Kidney (tissue), 14 donors: ENCODE results near the gene CHST7. TPM values are rescaled to one million over a fixed set of nuclear protein-coding genes. Genes with fewer than 3 reads are reported as not detected.
A peak's percentile ranks its signal among the peaks of the same experiment; 100 is the strongest.
"Not testable (repeated sequence)": the region's sequence is repeated elsewhere in the genome, so short reads cannot be mapped to it uniquely, and the experiment has no call there.

Experiments used
- DNase-seq, 5 donors: peaks; one replicate each; pipeline ENCODE4 v3.0.0-alpha.2; 2013 to 2020
- FAIRE-seq: peaks from 2 replicates; lab custom pipeline; 2012; peaks lifted over from hg19 to GRCh38; lab: Jason Lieb, UNC
- H3K27ac ChIP-seq, 2 donors: one replicate each; pipeline ENCODE4 v1.7.0; 2013; ENCODE audit warnings: low read depth in 2 of 2, low read length in 2 of 2, inconsistent platforms in 1 of 2
- H3K27me3 ChIP-seq: one replicate; pipeline ENCODE4 v1.7.1; 2013; ENCODE audit warnings: low read length, inconsistent platforms; ENCODE audit not compliant: control insufficient read depth, insufficient read depth
- H3K36me3 ChIP-seq, 3 donors: one replicate each; pipeline versions ENCODE4 v1.7.0 to v1.7.1; 2013; ENCODE audit warnings: low read length in 3 of 3, control low read depth in 1 of 3, inconsistent platforms in 1 of 3; ENCODE audit not compliant: insufficient read depth in 3 of 3, control insufficient read depth in 2 of 3
- H3K4me1 ChIP-seq, 3 donors: one replicate each; pipeline versions ENCODE4 v1.7.0 to v1.7.1; 2013; ENCODE audit warnings: low read length in 3 of 3, inconsistent platforms in 1 of 3, low read depth in 1 of 3; ENCODE audit not compliant: control insufficient read depth in 2 of 3, insufficient read depth in 2 of 3
- H3K4me3 ChIP-seq, 3 donors: one replicate each; pipeline versions ENCODE4 v1.7.0 to v1.8.1; 2013; ENCODE audit warnings: low read length in 3 of 3, control low read depth in 1 of 3, inconsistent platforms in 1 of 3
- H3K9ac ChIP-seq, 3 donors: one replicate each; pipeline versions ENCODE4 v1.7.0 to v1.7.1; 2013; ENCODE audit warnings: low read length in 3 of 3, control low read depth in 1 of 3, inconsistent platforms in 1 of 3
- H3K9me3 ChIP-seq, 3 donors: one replicate each; pipeline versions ENCODE4 v1.7.0 to v1.7.1; 2013; ENCODE audit warnings: low read length in 3 of 3, control low read depth in 1 of 3, inconsistent platforms in 1 of 3; ENCODE audit not compliant: control insufficient read depth in 2 of 3, insufficient read depth in 1 of 3
- intact Hi-C: fragments of 100-400 bp; cut with DNase I; formaldehyde crosslinking; loops from one replicate; pipeline ENCODE4 v1.11.1; 2022
- polyA plus RNA-seq: library from polyadenylated mRNA; stranded (reverse); fragments of 350-450 nt; fragmentation: Illumina TruSeq; extraction: RNeasy Lipid Tissue Mini Kit (QIAGEN cat#74804); gene quantifications from one replicate; pipeline ENCODE4 v1.2.3, GENCODE V29; 2014; ENCODE audit warnings: low read depth, low replicate concordance; ENCODE audit not compliant: insufficient read depth
- total RNA-seq: library from RNA; stranded (reverse); fragmentation: NEBNext Ultra II Directional; extraction: Animal tissue kit (Norgen Biotek cat#: 25700); gene quantifications from one replicate; pipeline ENCODE4 v1.2.1, GENCODE V29; 2021
- TF ChIP-seq, protein P1 (sequence below): IDR thresholded peaks from 3 replicates; pipeline ENCODE4 v1.5.1; 2012; ENCODE audit warnings: mild to moderate bottlenecking, moderate library complexity, borderline replicate concordance; ENCODE audit not compliant: insufficient read depth; ENCODE audit errors: extremely low read depth
- donor health status: control.
- donor health status: control.
- donor health status: control.
- donor health status: control.
- donor health status: control.
- donor health status: DM: yes; HTN: yes; CAD: no.
- donor health status: Normal renal cell carcinoma (clear cell type).

The CHST7 gene
- total and polyA plus RNA-seq, 2 donors from 2014 or later = 2.0 to 9.0 TPM

DNA sequence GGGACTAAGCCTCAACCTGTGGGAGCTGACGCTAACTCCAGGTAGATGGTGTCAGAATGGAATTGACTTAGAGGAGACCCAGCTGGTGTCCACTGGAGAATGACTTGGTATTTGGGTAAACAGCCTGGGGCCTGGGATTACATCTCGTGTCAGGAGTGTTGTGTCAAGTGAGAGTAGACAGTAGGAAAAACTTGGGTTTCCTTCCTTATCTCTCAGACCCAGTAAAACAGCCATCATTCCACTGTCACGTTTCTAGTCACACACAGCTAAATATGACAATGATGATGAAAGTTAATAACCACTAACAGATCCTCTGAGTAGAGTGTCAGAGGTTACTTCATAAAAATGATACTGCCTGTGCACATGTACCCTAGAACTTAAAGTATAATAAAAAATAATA lies 42.1 kb upstream of the CHST7 start:
- Histone ChIP-seq H3K27ac (no peak overlapping the region), H3K9ac (no peak overlapping the region), H3K27me3 (no peaks in the 10 kb centered on the region), H3K36me3 (no peaks in the 10 kb centered on the region), H3K4me1 (no peaks in the 10 kb centered on the region), H3K9me3 (no peaks in the 10 kb centered on the region), H3K4me3 (no peak overlapping the region)
- TF ChIP-seq, protein P1, sequence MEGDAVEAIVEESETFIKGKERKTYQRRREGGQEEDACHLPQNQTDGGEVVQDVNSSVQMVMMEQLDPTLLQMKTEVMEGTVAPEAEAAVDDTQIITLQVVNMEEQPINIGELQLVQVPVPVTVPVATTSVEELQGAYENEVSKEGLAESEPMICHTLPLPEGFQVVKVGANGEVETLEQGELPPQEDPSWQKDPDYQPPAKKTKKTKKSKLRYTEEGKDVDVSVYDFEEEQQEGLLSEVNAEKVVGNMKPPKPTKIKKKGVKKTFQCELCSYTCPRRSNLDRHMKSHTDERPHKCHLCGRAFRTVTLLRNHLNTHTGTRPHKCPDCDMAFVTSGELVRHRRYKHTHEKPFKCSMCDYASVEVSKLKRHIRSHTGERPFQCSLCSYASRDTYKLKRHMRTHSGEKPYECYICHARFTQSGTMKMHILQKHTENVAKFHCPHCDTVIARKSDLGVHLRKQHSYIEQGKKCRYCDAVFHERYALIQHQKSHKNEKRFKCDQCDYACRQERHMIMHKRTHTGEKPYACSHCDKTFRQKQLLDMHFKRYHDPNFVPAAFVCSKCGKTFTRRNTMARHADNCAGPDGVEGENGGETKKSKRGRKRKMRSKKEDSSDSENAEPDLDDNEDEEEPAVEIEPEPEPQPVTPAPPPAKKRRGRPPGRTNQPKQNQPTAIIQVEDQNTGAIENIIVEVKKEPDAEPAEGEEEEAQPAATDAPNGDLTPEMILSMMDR = no peak
- FAIRE-seq (no peak), DNase-seq (no peak)
- intact Hi-C loops = no loop called here

DNA sequence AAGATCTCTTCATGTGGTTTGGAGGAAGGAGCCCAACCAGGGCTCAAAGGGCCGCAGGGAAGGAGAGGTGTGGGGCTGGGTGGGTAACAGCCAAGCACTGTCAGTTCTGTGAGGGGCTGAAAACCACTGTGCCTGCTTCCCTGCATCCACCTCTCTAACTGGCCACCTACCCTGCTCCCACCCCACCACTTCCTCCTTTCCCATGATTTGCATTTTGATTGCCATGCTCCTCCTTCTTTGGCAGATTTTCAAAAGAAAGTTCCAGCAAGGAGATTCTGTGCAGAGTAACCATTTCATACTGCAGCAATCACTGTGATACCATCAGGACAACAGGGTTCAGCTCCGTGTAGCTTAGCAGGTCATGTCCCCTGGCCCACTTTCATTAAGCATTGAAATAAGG lies 30.1 kb upstream of the CHST7 start:
- TF ChIP-seq, protein P1 = no peak
- H3K4me3 ChIP-seq = no peak overlapping the region
- FAIRE-seq = no peak

DNA sequence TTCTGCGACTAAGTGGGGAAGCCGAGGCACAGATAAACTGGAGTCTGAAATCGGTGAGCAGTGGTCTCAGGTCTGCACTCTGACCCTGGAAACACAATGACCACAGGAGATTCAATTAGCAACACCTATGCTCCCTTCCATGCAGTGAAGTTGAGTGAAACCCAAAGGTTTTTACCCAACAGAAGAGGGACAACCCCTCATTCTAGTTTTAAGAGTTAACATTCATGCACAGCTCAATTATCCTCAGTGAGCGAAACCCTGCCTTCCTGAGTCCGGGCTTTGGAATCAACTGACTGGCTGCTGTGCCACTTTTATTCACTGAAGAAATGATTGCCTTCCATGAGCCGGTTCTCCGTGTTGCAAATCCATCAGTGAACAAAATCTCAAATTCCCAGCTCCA lies 29.0 kb upstream of the CHST7 start:
- peak overlapping the region; percentile 80 to 84 (median 82) for H3K4me3 ChIP-seq
- intact Hi-C loops, FAIRE-seq: not testable (repeated sequence)

More for the DNA sequence above, 30.1 kb upstream of the CHST7 start:
- H3K36me3 ChIP-seq = no peaks in the 10 kb centered on the region
- no peaks in the 10 kb centered on the region for H3K9me3 ChIP-seq
- H3K4me1 ChIP-seq = peaks cover 0 to 6% (median 2%) of the 10 kb centered on the region in 3 donors
- H3K27me3 ChIP-seq = no peaks in the 10 kb centered on the region
- intact Hi-C loops = no loop called here
- H3K9ac ChIP-seq = no peak overlapping the region
- no peak for DNase-seq
- H3K27ac ChIP-seq = no peak overlapping the region

DNA sequence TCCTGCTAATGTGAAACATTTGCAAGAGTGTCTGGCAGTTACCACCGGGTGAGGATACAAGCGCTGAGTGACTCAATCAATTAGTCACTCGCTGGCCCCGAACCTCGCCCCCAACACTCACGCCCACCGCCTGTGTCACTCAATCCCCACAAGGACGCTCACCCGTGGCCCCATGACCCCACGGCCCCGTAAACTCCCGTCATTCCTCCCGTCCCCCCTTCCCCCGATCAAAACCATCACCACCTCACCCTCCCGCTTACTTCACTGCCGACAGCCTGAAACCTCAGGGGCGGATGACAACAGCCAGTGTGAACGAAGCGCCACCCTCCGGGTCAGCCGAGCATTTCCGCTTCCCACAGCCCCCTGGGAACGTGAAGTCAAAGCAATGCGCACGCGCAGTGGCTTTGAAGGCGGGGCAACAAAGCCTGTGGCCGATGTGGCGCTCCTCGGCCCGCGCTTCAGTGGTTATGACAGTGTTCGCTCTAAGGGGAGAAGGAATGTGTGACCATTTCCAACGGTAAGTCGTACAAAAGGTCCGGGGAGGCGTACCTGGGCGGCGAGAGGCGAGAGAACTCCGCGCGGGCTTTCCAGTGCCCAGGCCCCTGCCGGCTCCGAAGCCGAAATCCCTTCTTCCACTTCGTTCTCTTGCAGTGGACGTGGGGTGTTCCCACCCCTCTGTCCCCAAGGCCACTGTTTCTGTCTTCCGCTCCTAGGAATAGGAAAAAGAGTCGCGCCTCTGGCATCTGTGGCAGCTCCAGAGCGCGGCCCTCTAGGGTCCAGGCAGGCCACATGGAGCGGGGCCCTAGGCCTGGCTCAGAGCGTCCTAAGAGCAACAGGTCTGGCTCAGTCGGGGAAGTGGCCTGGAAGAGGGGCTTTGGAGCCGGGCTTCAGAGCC lies 28.2 kb upstream of the CHST7 start, which contains the start of gene ZNF674:
ZNF674 (minus strand) TSS at position 311 of the 895 bp plus-strand sequence. CDS start 3,334 bp downstream, outside the sequence.
- TF ChIP-seq, protein P1 = no peak
- Histone ChIP-seq H3K4me3 (peak within 1 kb of the TSS; percentile 80 to 84 (median 82)), H3K4me1 (peaks cover 0 to 6% (median 2%) of the 10 kb centered on the region in 3 donors), H3K27me3 (no peaks in the 10 kb centered on the region), H3K27ac (peak within 1 kb of the TSS; percentile 67 to 80), H3K36me3 (no peaks in the 10 kb centered on the region), H3K9ac (peak within 1 kb of the TSS; percentile 67 to 73 (median 72)), H3K9me3 (no peaks in the 10 kb centered on the region)
- intact Hi-C loops = no loop called here
- DNase-seq (peak; percentile 94 to 96 (median 95)), FAIRE-seq (no peak)

More for the DNA sequence above, 29.0 kb upstream of the CHST7 start:
- H3K9ac ChIP-seq = peak overlapping the region; percentile 67 to 73 (median 72)
- not testable (repeated sequence) for DNase-seq, H3K4me1 ChIP-seq, H3K9me3 ChIP-seq, H3K27ac ChIP-seq, H3K36me3 ChIP-seq, H3K27me3 ChIP-seq
